Breast epithelium (tissue), 4 donors: Measurements from ENCODE around the gene PIF1. TPM values are rescaled to one million over a fixed set of nuclear protein-coding genes. Genes with fewer than 3 reads are reported as not detected.

ENCODE experiments used
- DNase-seq, 2 donors: peaks; one replicate each; pipeline ENCODE4 v3.0.0-alpha.2; 2019; ENCODE audit warnings: low spot score in 2 of 2
- H3K27ac ChIP-seq, 2 donors: fragments of 200-600 bp; sonication (generic) in 1 of 2; one replicate each; pipeline ENCODE4 v1.5.1; 2016 to 2019; ENCODE audit warnings: mild to moderate bottlenecking in 1 of 2
- H3K27me3 ChIP-seq, 2 donors: fragments of 200-600 bp; sonication (generic) in 1 of 2; one replicate each; pipeline versions ENCODE4 v1.5.1 to v1.6.0; 2017 to 2019; ENCODE audit warnings: control low read depth in 1 of 2, mild to moderate bottlenecking in 1 of 2
- H3K36me3 ChIP-seq: fragments of 200-600 bp; one replicate; pipeline ENCODE4 v1.5.1; 2019
- H3K4me1 ChIP-seq, 2 donors: fragments of 200-600 bp; sonication (generic); one replicate each; pipeline ENCODE4 v1.5.1; 2016 to 2019; ENCODE audit warnings: control low read depth in 1 of 2
- H3K4me3 ChIP-seq, 3 donors: fragments of 200-600 bp; sonication (generic); 1 replicate in 2 of 3; 2 replicates in 1 of 3; pipeline ENCODE4 v1.5.1; 2016 to 2019; ENCODE audit warnings: mild to moderate bottlenecking in 3 of 3, moderate library complexity in 2 of 3
- H3K9me3 ChIP-seq, 2 donors: fragments of 200-600 bp; sonication (generic) in 1 of 2; one replicate each; pipeline ENCODE4 v1.5.1; 2016 to 2019; ENCODE audit warnings: control low read depth in 1 of 2
- CTCF ChIP-seq, 3 donors: fragments of 450-650 bp; IDR thresholded peaks; one replicate each; pipeline ENCODE4 v1.5.1; 2016 to 2017; ENCODE audit warnings: antibody characterized with exemption in 3 of 3, mild to moderate bottlenecking in 3 of 3, moderate library complexity in 3 of 3
- POLR2A ChIP-seq: fragments of 450-650 bp; IDR thresholded peaks from one replicate; pipeline ENCODE4 v1.6.1; 2016; ENCODE audit warnings: antibody characterized with exemption, mild to moderate bottlenecking, moderate library complexity
- POLR2AphosphoS5 ChIP-seq, 3 donors: sonication (generic); formaldehyde crosslinking; IDR thresholded peaks; one replicate each; pipeline ENCODE4 v1.6.1; 2017; ENCODE audit warnings: antibody characterized with exemption in 3 of 3
- intact Hi-C: fragments of 100-400 bp; cut with DNase I; formaldehyde crosslinking; loops from one replicate; pipeline ENCODE4 v1.15.1; 2023; ENCODE audit warnings: low total_unique reads
- total RNA-seq, 3 donors: library from RNA; depleted of rRNA; stranded (reverse); fragments of >200 nt; gene quantifications; one replicate each; pipeline ENCODE4 v1.1.0, GENCODE V29; 2016

PIF1 gene
- total RNA-seq, 3 donors from 2014 or later: 0.44 to 1.3 (median 0.66) TPM

GRCh38 chr15:64844576-64845145 lies 19.2 kb upstream of the PIF1 start:
- Histone ChIP-seq H3K27ac (peak overlapping the region; percentile 94 to 96), H3K4me1 (peaks cover 0 to 6% of the 10 kb centered on the region in 2 donors), H3K9me3 (no peaks in the 10 kb centered on the region), H3K36me3 (no peaks in the 10 kb centered on the region), H3K27me3 (no peaks in the 10 kb centered on the region), H3K4me3 (peak overlapping the region; percentile 22 to 95 (median 91))
- no peak for DNase-seq
- TF ChIP-seq CTCF (IDR thresholded peaks at IDR 0.05): no peak
- TF ChIP-seq POLR2AphosphoS5 (IDR thresholded peaks at IDR 0.05): no peak
- no peak for TF ChIP-seq POLR2A
- intact Hi-C loops: no loop called here

GRCh38 chr15:64843991-64844390 lies 18.5 kb upstream of the PIF1 start:
- DNase-seq: no peak
- peak overlapping the region; percentile 72 to 95 (median 91) for H3K4me3 ChIP-seq
- intact Hi-C loops: no loop called here
- no peaks in the 10 kb centered on the region for H3K27me3 ChIP-seq
- H3K9me3 ChIP-seq: no peaks in the 10 kb centered on the region
- H3K4me1 ChIP-seq: peaks cover 0 to 6% of the 10 kb centered on the region in 2 donors
- H3K36me3 ChIP-seq: no peaks in the 10 kb centered on the region
- H3K27ac ChIP-seq: peak overlapping the region; percentile 94 to 96
- TF ChIP-seq CTCF (IDR thresholded peaks at IDR 0.05): no peak
- TF ChIP-seq POLR2AphosphoS5 (IDR thresholded peaks at IDR 0.05): no peak
- no peak for TF ChIP-seq POLR2A

- Histone ChIP-seq H3K36me3 (no peaks in the 10 kb centered on the region), H3K4me1 (peaks cover 0 to 6% of the 10 kb centered on the region in 2 donors), H3K27me3 (no peaks in the 10 kb centered on the region), H3K27ac (peak overlapping the region; percentile 94 to 96), H3K9me3 (no peaks in the 10 kb centered on the region), H3K4me3 (peak overlapping the region; percentile 72 to 95 (median 91))
- TF ChIP-seq CTCF (IDR thresholded peaks at IDR 0.05) (no peak), POLR2AphosphoS5 (IDR thresholded peaks at IDR 0.05) (peak in 1 of 3 donors; percentile 7)
- intact Hi-C loops: no loop called here
- peak in 1 of 2 donors; percentile 28 for DNase-seq
Measured at GRCh38 chr15:64842986-64843561, 17.6 kb upstream of the PIF1 start.

GRCh38 chr15:64842096-64842939 lies 16.9 kb upstream of the PIF1 start:
- Histone ChIP-seq H3K27ac (peak overlapping the region; percentile 94 to 96), H3K4me1 (peaks cover 0 to 6% of the 10 kb centered on the region in 2 donors), H3K4me3 (peak overlapping the region; percentile 72 to 95 (median 91)), H3K36me3 (no peaks in the 10 kb centered on the region), H3K9me3 (no peaks in the 10 kb centered on the region), H3K27me3 (no peaks in the 10 kb centered on the region)
- intact Hi-C loops: no loop called here
- TF ChIP-seq POLR2A (no peak), POLR2AphosphoS5 (IDR thresholded peaks at IDR 0.05) (peak in 1 of 3 donors; percentile 4), CTCF (IDR thresholded peaks at IDR 0.05) (no peak)
- no peak for DNase-seq
